ENCODE measurements around the gene GSAP. TPM values are rescaled to one million over a fixed set of nuclear protein-coding genes. Genes with fewer than 3 reads are reported as not detected.
"Not testable (repeated sequence)": the region's sequence is repeated elsewhere in the genome, so short reads cannot be mapped to it uniquely, and the experiment has no call there.

The GSAP gene
- total RNA-seq, 2 experiments from 2014 or later: 5.9 to 6.6 TPM

DNA sequence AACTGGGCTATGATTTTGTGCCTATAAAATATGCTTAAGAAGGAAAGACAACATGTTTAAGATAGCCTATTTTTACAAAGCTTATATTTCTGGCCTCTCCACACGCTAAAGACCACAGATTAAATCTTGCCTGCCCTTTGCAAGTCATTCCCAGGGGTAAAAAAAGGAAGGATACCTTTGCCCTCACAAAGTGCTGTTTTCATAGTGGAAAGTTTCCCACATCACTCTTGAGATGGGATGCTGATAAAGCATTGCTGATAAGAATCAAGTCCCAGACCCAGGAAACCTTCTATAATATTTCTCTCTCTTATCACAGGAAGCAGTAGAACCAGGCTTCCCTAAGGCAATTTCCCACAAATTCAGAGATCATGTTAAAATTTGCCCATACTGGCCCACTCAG is 56.5 kb downstream of the GSAP start:
- Mint-ChIP-seq H3K4me1 (peaks cover 9% of the 10 kb centered on the region), H3K36me3 (ENCODE audit: low read depth) (peaks cover 9% of the 10 kb centered on the region), H3K9me3 (no peaks in the 10 kb centered on the region), H3K4me3 (no peak overlapping the region), H3K27me3 (peaks cover 3% of the 10 kb centered on the region), H3K27ac (no peak overlapping the region)
- ChIA-PET POLR2A (no interaction called here), CTCF (interaction anchor here (1.2 kb wide), 1 partner anchor 28 kb away, joined by 3 read pairs; no protein-coding TSS in a partner anchor)
- DNase-seq: no peak

DNA sequence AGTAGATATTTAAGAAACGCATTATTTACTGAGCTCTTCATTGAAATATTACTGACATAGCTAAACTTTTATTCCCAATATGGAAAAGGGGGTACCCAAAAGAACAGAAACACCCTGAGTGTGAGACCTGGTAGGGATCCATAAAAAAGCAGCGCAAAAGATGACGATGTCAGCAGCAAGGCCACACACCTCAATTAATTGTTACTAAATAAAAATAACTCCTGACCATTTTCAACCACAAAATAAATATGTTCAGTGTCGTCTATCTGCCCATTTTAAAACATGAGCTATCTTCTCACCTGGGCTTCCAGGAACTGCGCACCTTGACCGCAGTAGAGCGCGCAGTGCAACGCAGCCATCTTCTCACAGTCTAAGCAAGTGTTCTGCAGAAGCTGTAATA is 61.2 kb downstream of the GSAP start:
- peaks cover 8% of the 10 kb centered on the region for H3K36me3 Mint-ChIP-seq (ENCODE audit: low read depth)
- H3K27ac Mint-ChIP-seq: no peak overlapping the region
- ChIA-PET CTCF (interaction anchor here (1.2 to 1.6 kb wide), 2 partner anchors 23 to 24 kb away, joined by 3 to 4 read pairs; no protein-coding TSS in a partner anchor), POLR2A (interaction anchor here (0.7 to 1.1 kb wide), 2 partner anchors 16 to 18 kb away, joined by 3 read pairs; no protein-coding TSS in a partner anchor)
- H3K4me1 Mint-ChIP-seq: peaks cover 49% of the 10 kb centered on the region
- DNase-seq: no peak
- peaks cover 1% of the 10 kb centered on the region for H3K27me3 Mint-ChIP-seq
- H3K9me3 Mint-ChIP-seq: no peaks in the 10 kb centered on the region
- H3K4me3 Mint-ChIP-seq: no peak overlapping the region

DNA sequence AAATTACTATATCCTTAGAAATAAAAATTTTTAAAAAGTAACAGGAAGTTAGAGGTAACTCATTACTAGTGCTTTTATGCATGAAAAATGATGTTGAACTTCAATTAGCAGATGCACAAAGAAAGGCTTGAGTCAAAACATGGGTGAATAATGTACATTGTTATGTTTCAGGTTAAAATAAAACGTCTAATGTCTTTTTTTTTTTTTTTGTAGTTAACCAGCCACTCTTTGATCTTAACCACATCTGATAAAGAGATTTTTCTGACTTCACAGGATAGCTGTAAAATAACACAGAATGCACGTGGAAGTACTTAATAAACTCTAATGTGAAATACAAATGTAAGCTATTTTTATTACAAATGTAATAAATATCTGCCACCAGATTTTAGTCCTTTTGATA is 61.7 kb downstream of the GSAP start:
- no peak overlapping the region for H3K27ac Mint-ChIP-seq
- H3K27me3 Mint-ChIP-seq: peaks cover 1% of the 10 kb centered on the region
- no peaks in the 10 kb centered on the region for H3K9me3 Mint-ChIP-seq
- no peak overlapping the region for H3K4me3 Mint-ChIP-seq
- peaks cover 52% of the 10 kb centered on the region for H3K4me1 Mint-ChIP-seq
- ChIA-PET POLR2A (interaction anchor here (0.7 to 1.8 kb wide), 3 partner anchors 16 to 74 kb away, joined by 3 to 10 read pairs (median 3); no protein-coding TSS in a partner anchor), CTCF (interaction anchor here (0.5 to 1.6 kb wide), 3 partner anchors 22 to 321 kb away, joined by 3 to 4 read pairs (median 3); no protein-coding TSS in a partner anchor)
- DNase-seq: no peak
- peaks cover 4% of the 10 kb centered on the region for H3K36me3 Mint-ChIP-seq (ENCODE audit: low read depth)

DNA sequence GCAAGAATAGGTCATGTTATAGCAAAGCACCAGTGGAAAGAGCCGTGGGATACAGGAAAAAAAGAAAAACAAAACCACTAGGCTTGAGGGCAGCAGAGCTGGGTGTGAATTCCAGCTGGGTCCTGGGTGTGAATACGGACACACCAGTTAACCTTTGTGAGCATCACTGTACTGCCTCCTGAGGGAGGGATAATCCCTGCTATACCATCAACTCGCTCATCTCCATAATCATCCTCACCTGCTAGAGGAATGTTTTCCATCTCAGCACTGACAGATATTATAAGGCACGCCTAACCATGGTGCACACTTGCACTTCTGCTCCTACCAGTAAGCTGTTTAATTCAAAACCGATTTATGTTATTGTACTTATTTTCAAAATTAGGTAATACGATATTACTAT is 62.2 kb downstream of the GSAP start:
- Mint-ChIP-seq H3K36me3 (ENCODE audit: low read depth) (peaks cover 4% of the 10 kb centered on the region), H3K4me1 (peaks cover 58% of the 10 kb centered on the region), H3K4me3 (no peak overlapping the region), H3K27me3 (peaks cover 1% of the 10 kb centered on the region), H3K9me3 (no peaks in the 10 kb centered on the region), H3K27ac (peak overlapping the region; percentile 90)
- POLR2A ChIA-PET: interaction anchor here (0.6 to 1.9 kb wide), 4 partner anchors 19 to 74 kb away, joined by 3 to 10 read pairs (median 6); partner anchors contain the start of gene GSAP
- CTCF ChIA-PET: interaction anchor here (1.6 kb wide), 1 partner anchor 22 kb away, joined by 3 read pairs; no protein-coding TSS in a partner anchor
- no peak for DNase-seq

DNA sequence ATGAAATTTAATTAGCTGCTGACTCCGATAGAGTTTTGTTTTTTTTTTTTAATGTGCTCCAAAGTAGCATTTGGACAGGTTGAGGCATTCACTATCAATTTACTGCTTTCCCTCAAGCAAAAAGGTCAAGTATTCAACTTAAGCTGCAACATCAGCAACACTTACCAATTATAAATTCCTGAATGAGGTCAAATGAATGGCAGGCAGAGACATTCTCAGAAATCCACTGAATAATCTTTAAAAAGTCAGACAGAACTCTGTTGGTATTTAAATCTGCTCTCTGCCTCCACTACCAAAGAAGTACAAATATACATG is 62.8 kb downstream of the GSAP start:
- Mint-ChIP-seq H3K9me3 (no peaks in the 10 kb centered on the region), H3K27ac (peak overlapping the region; percentile 90), H3K4me3 (peak overlapping the region; percentile 23), H3K4me1 (peaks cover 62% of the 10 kb centered on the region), H3K27me3 (peaks cover 1% of the 10 kb centered on the region), H3K36me3 (ENCODE audit: low read depth) (peaks cover 4% of the 10 kb centered on the region)
- ChIA-PET POLR2A (interaction anchor here (1.2 to 1.9 kb wide), 4 partner anchors 21 to 75 kb away, joined by 3 to 10 read pairs (median 5); partner anchors contain the start of gene GSAP), CTCF (no interaction called here)
- no peak for DNase-seq

DNA sequence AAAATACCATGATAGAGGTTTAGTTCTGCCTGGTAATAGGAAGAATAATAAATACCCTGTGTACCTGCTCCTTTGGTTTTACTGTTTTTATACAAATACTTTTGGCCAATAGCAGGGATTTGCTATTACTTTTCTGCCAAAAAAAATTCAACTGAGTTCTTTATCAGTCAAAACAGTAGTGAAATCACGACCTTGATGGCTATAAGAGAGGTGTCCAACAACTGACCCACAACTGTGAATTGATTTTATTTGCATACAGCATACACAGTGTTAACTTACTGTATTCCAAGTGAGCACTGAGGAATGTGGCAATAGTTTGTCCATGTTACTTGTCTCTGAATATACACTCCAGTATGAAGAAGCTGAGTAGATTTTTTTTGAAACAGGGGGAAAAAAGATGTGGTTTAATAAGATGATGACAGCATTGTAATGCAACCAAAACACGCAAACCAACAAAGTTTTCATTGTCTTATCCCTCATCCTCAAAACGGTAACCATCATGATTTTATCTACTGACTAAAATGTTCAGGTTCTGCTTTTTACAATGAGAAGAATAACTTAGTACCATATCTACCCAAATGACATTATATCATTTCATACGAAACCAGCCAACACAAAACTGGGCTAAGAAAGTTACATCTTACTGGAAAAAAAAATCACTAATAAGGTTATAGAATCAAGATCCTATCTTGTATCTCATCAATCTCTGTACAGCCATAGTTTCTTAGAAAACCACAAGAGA is 63.3 kb downstream of the GSAP start:
- H3K4me1 Mint-ChIP-seq: peaks cover 65% of the 10 kb centered on the region
- ChIA-PET POLR2A (interaction anchor here (0.7 to 1.9 kb wide), 8 partner anchors 13 to 184 kb away, joined by 3 to 10 read pairs (median 4); partner anchors contain the start of genes GSAP and PTPN12), CTCF (interaction anchor here (1.0 kb wide), 1 partner anchor 106 kb away, joined by 4 read pairs; no protein-coding TSS in a partner anchor)
- H3K27ac Mint-ChIP-seq: peak overlapping the region; percentile 90
- peak overlapping the region; percentile 23 for H3K4me3 Mint-ChIP-seq
- no peak for DNase-seq
- H3K27me3 Mint-ChIP-seq: peaks cover 1% of the 10 kb centered on the region
- H3K36me3 Mint-ChIP-seq (ENCODE audit: low read depth): peaks cover 4% of the 10 kb centered on the region
- no peaks in the 10 kb centered on the region for H3K9me3 Mint-ChIP-seq

DNA sequence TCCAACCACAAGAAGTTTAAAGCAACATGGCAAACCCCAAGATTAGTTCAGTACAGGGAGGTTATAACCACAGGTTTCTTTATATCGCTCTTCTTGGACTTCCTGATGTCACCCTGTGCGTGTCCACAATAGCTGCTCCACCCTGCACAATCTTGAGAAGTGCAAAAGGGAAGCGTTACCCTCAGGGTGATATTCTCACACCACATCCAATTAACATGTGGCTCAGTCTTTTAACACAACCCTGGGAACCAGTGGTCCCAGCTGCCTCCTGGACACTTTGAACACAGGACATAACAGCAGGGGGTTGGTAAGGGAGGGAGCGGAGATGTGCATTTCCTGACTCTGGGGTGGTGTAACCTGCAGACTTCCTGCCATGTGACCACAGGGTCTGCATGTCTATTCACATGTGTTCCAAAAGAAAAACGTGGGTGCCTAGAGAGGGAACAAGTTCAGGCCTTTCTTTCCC is 64.6 kb downstream of the GSAP start:
- H3K27ac Mint-ChIP-seq: peak overlapping the region; percentile 90
- ChIA-PET CTCF (interaction anchor here (1.0 to 1.2 kb wide), 3 partner anchors 15 to 104 kb away, joined by 4 to 6 read pairs (median 6); no protein-coding TSS in a partner anchor), POLR2A (interaction anchor here (0.9 to 1.4 kb wide), 8 partner anchors 11 to 185 kb away, joined by 3 to 9 read pairs (median 4); partner anchors contain the start of gene PTPN12)
- peaks cover 65% of the 10 kb centered on the region for H3K4me1 Mint-ChIP-seq
- peaks cover 1% of the 10 kb centered on the region for H3K27me3 Mint-ChIP-seq
- H3K4me3 Mint-ChIP-seq: peak overlapping the region; percentile 61
- H3K9me3 Mint-ChIP-seq: no peaks in the 10 kb centered on the region
- H3K36me3 Mint-ChIP-seq (ENCODE audit: low read depth): peaks cover 4% of the 10 kb centered on the region
- DNase-seq: peak; percentile 76

DNA sequence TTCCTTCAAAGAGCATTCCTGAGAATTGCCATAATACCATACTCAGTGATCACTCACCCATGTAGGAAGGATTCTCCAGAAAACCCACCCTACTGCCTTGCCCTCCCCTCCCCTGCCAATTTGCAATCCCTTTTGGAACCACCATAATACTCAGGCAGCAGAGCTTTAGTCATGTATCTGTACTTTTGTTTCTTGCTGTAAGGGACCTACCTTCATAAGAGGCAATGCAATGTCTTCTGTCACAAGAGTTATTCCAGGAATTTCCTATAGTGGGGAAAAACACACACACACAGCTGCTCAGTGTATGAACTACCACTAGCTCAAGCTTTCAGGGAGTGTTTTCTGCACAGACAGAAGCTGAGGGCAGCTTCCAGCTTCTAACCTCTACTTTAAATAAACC is 67.0 kb downstream of the GSAP start:
- POLR2A ChIA-PET: no interaction called here
- Mint-ChIP-seq H3K4me1 (peaks cover 51% of the 10 kb centered on the region), H3K36me3 (ENCODE audit: low read depth) (no peaks in the 10 kb centered on the region), H3K27me3 (no peaks in the 10 kb centered on the region), H3K27ac (no peak overlapping the region), H3K9me3 (no peaks in the 10 kb centered on the region), H3K4me3 (no peak overlapping the region)
- DNase-seq: no peak
- CTCF ChIA-PET: interaction anchor here (1.9 kb wide), 1 partner anchor 17 kb away, joined by 9 read pairs; no protein-coding TSS in a partner anchor

DNA sequence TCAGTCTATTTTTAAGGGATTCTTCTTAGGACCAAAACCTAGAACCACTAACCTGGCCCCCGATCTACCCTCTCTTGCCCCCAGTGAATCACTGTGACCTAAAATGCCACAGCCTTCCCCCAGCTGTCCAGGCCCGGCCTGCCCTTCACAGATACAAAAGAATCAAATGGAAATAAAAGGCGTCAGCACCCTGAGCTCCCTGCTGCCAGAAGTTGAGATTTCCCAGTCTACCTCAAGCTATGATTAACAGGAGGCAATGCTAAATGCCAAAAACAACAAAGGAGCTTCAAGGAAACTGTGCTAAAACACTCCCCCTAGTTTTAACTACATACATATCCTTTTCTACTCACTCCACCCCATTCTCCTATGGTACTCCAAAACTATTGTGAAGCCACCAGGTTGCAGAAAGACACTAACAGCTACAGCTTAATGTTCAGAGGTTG is 67.8 kb downstream of the GSAP start:
- DNase-seq: no peak
- CTCF ChIA-PET: interaction anchor here (1.0 to 1.9 kb wide), 2 partner anchors 13 to 16 kb away, joined by 3 to 9 read pairs; no protein-coding TSS in a partner anchor
- Mint-ChIP-seq H3K4me3 (no peak overlapping the region), H3K9me3 (no peaks in the 10 kb centered on the region), H3K27ac (no peak overlapping the region), H3K27me3 (no peaks in the 10 kb centered on the region), H3K36me3 (ENCODE audit: low read depth) (no peaks in the 10 kb centered on the region), H3K4me1 (peaks cover 44% of the 10 kb centered on the region)
- POLR2A ChIA-PET: interaction anchor here (0.7 to 0.8 kb wide), 2 partner anchors 13 to 43 kb away, joined by 4 read pairs; no protein-coding TSS in a partner anchor

DNA sequence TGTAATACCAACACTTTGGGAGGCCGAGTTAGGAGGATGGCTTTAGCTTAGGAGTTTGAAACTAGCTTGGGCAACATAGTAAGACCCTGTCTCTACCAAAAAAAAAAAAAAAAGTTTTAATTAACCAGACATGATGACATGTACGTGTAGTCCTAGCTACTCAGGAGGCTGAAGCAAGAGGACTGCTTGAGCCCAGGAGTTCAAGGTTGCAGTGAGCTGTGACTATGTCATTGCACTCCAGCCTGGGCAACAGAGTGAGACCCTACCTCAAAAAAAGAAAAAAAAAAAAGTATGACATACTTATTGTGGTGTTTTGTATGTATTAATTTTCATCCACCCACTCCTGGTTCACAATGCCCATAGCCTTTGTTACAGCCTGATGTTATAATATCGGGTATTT is 69.7 kb downstream of the GSAP start:
- H3K4me1 Mint-ChIP-seq: peaks cover 24% of the 10 kb centered on the region
- H3K9me3 Mint-ChIP-seq: no peaks in the 10 kb centered on the region
- H3K4me3 Mint-ChIP-seq: no peak overlapping the region
- ChIA-PET POLR2A (no interaction called here), CTCF (no interaction called here)
- DNase-seq: no peak
- no peaks in the 10 kb centered on the region for H3K27me3 Mint-ChIP-seq
- H3K36me3 Mint-ChIP-seq (ENCODE audit: low read depth): no peaks in the 10 kb centered on the region
- no peak overlapping the region for H3K27ac Mint-ChIP-seq

DNA sequence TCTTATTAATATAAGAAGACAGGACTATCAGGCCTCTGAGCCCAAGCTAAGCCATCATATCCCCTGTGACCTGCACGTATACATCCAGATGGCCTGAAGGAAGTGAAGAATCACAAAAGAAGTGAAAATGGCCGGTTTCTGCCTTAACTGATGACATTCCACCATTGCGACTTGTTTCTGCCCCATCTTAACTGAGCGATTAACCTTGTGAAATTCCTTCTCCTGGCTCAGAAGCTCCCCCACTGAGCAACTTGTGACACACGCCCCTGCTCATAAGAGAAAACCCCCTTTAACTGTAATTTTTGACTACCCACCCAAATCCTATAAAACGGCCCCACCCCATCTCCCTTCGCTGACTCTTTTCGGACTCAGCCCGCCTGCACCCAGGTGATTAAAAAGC is 70.7 kb downstream of the GSAP start:
- CTCF ChIA-PET: interaction anchor here (1.0 kb wide), 1 partner anchor 14 kb away, joined by 3 read pairs; no protein-coding TSS in a partner anchor
- H3K27me3 Mint-ChIP-seq; DNase-seq; H3K36me3 Mint-ChIP-seq (ENCODE audit: low read depth); H3K9me3 Mint-ChIP-seq; POLR2A ChIA-PET; H3K4me3 Mint-ChIP-seq; H3K27ac Mint-ChIP-seq: not testable (repeated sequence)
- peaks cover 17% of the 10 kb centered on the region for H3K4me1 Mint-ChIP-seq

DNA sequence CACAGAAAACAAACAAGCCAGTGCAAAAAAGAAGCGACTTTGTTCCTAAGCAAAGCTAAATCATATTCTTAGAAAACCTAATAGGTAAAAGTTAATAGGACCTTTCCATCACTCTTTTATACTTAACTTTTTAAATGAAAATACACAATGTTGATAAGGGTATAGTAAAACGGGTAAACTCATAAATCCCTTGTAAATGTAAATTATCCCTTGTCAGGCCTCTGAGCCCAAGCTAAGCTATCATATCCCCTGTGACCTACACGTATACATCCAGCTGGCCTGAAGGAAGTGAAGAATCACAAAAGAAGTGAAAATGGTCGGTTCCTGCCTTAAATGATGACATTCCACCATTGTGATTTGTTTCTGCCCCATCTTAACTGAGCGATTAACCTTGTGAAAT is 76.4 kb downstream of the GSAP start:
- no peak for DNase-seq
- no peak overlapping the region for H3K27ac Mint-ChIP-seq
- ChIA-PET POLR2A (interaction anchor here (1.2 kb wide), 1 partner anchor 13 kb away, joined by 4 read pairs; no protein-coding TSS in a partner anchor), CTCF (interaction anchor here (1.1 kb wide), 1 partner anchor 312 kb away, joined by 3 read pairs; no protein-coding TSS in a partner anchor)
- H3K4me3 Mint-ChIP-seq: no peak overlapping the region
- H3K27me3 Mint-ChIP-seq: peaks cover 4% of the 10 kb centered on the region
- no peaks in the 10 kb centered on the region for H3K9me3 Mint-ChIP-seq
- H3K36me3 Mint-ChIP-seq (ENCODE audit: low read depth): no peaks in the 10 kb centered on the region
- H3K4me1 Mint-ChIP-seq: peaks cover 12% of the 10 kb centered on the region
